ENCODE measurements around the gene VWA3A.
"Not testable (repeated sequence)": the region's sequence is repeated elsewhere in the genome, so short reads cannot be mapped to it uniquely, and the experiment has no call there.

Gene VWA3A

DNA sequence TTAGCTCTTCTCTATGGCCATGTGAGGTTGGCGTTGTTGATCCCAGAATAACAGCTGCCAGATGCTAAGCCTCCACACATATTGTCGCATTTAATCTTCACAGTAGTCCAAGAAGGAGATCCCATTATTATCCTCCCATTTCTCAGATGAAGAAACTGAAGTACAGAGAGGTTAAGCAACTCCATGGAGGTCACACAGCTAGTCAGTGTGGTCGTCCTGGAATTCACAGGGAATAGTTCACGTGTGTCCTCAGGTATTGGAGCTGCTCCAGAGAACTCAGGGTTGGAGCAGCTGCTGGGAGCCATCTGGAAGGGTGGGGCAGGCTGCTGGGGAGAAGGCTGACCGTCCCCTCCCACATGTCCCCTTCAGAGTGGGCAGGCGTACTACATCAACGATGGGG, 89.5 kb downstream of the VWA3A start:
- no peak for DNase-seq

DNA sequence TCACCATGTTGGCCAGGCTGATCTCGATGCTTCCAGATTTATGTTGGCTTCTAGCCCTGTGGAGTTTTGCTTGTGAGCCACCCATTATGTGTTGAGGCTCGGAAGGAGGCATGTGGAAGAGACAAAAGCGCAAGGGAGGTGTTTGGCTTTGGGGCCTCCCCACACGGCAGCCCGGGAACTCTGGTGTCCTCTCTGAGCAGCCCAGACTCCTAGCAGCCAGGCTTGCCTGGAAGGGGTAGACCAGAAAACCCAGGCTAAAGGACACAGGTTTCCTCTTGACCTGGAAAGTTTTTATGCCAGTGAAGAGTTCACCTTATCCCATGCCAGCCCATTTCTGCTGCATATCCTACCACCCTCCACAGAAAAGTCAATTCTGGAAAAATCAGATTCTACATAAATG, 91.0 kb downstream of the VWA3A start:
- no peak for DNase-seq

GRCh38 chr16:22183901-22184614, 91.7 kb downstream of the VWA3A start:
- DNase-seq, result no peak

DNA sequence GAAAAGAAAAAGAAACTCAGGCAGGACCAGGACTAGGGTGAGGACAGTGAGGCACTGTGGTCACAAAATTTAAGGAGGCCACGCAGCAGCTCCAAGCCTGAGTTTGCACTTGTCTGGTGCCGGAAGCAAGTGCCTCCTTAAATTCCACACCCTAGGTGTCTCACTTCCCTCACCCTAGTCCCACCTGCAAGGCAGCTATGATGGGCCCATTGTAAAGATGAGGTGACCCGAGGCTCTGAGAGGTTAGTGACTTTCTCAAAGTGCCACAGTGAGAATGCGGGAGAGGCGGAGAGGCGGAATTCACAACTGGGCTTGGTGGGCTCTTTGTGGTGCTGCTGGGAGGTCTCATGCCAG, 92.3 kb downstream of the VWA3A start:
- no peak for DNase-seq

DNA sequence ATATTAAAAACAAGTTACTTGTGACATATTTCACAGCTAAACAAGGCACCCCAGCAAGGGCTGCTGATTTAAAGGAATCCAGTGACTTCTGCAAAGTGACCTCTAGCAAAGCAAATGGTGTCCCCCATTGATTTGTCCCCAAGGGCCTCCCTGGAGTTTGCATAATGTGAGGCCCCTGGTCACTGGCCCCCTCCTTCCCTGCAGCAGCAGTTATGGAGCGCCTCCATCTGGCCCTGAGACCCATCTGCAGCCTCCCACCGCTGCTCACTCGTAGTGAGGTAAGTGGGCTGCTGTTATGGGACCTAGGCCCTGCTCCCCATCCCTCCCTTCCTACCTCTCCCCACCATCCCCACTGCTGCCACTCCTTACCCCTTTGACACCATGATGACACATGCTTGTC, 94.2 kb downstream of the VWA3A start:
- DNase-seq, result no peak

DNA sequence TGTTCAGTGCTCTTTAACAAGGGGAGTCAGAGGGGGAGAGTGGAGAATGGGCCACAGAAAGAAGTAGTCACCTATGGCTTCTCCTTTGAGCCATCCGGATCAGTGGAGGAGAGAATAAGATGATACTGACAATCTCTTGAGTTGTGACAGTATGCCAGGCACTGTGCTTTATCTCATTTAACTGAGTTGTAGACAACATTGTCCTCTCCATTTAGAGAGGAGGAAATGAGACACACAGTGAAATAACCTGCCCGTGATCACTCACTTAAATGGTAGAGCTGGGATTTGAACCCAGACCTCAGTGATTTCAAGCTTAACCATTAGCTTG, 95.9 kb downstream of the VWA3A start:
- DNase-seq, result no peak

- peak in 47 of 56 donors; percentile 1 to 77 (median 31) for DNase-seq
Measured at GRCh38 chr16:22188595-22189442, 96.5 kb downstream of the VWA3A start.

DNA sequence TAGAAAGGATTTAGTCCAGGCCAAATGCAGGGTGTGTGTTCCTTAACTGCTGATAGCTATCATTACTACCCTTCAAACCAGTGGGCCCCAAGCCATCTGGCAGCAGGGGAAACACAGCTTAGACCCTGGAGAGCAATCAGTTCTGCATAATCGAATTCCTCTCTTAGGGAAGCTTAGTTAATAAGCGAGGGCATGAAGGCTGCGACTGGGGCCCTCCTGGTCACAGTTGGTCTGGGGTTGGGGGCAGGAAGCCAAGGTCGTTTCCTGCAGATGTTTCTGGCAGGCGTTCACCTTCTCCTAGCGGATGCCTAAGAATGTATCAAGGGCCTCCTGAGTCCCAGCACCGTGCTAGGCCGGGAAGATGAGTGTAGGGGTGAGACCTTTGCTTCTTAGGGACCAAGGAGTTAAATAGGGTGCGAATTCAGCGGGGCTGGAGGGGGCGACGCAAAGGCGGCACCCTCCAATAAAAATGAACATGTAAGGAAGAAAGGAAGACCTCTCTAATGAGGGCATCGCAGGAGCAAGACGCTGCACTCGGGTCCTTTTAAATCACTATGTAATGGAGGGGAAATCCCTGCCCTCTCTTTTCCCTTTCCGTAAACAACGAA, 97.2 kb downstream of the VWA3A start:
- peak in 12 of 56 donors; percentile 4 to 35 (median 20) for DNase-seq

- peak in 24 of 56 donors; percentile 38 to 100 (median 100) for DNase-seq
Measured at GRCh38 chr16:22190081-22190775, 97.9 kb downstream of the VWA3A start.

GRCh38 chr16:22190776-22191531, 98.6 kb downstream of the VWA3A start:
- DNase-seq, result peak; percentile 95 to 100 (median 100)

DNA sequence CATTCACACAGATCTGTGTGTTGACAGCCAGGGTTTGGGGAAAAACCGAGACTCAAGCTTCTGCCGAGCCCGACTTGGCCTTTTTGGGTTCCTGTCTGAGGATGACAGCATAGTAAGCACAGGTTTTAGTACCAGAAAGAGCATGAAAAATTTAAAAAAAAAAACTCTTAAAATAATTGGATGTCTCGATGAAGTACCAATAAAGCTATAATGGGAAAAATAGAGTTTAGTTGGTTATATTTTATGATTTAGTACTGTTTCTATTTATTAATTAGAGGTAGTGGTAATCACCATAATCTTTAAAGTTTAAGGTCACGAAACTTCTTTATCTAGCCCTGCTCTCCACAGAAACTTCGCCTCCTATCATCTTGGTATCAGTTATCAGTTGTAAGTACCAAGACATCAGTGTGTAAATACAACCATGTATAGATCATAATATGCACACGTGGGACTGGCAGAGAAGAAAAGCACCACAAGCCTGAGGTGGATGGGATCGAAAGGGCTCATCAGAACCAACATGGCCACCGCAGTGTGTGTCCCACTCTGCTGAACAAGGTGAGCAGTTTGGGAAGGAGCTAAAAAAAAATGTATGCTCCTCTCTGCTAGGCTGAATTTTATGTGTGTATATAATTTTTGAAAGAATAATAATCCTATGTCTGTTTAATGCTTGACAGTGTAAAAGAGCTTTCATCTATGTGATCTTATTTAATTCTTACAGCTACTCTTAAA, 99.4 kb downstream of the VWA3A start:
- DNase-seq, result peak in 16 of 56 donors; percentile 0 to 47 (median 10)

DNA sequence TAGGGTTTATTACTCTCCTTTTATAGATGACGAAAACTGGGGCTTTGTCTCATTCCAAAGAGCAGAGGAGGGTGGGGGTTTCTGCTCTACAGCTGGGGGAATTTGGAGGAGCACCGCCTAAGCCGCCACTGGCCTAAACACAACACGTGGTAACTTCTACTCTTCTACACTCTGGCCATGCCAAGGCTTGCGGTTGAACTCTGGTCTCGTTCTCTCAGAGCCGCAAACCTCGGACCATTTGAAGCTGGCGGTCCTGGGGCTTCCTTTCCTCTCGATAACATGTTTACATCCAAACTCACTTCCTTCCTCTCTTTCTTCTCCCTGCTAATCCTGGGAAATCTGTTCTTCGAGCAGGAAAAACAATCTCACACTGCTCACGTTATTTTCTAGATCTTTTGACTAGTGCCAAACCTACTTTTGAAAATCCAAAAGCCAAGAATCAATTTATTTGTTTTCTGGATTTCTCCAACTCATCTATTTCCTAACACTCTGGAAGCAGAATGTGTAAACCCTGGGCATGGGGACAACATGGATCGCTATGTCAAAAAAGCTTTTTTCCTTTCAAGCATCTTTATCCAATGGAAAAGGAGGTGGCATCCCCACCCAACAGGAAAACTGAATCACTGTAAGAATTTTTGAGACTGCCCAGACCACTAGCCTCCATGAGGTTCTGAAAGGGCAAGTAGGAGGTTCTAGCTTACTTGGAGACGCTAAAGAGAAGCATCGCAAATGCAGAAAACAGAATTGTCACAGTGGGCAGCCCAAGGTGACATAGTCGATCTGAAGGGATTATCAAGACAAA, 100.1 kb downstream of the VWA3A start:
- DNase-seq, result peak in 50 of 56 donors; percentile 3 to 75 (median 39)

DNA sequence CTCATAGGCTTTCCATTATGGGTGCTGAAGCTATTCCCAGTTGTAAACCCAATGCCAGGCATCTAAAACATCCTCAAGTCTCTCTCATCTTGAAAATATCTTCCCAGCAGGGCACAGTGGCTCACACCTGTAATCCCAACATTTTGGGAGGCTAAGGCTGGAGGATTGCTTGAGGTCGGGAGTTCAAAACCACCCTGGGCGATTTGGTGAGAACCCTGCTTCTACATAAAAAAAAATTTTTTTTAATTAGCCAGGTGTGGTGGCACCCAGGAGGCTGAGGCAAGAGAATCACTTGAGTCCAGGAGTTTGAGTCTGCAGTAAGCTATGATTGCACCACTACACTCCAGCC, 100.7 kb downstream of the VWA3A start:
- DNase-seq, result no peak

DNA sequence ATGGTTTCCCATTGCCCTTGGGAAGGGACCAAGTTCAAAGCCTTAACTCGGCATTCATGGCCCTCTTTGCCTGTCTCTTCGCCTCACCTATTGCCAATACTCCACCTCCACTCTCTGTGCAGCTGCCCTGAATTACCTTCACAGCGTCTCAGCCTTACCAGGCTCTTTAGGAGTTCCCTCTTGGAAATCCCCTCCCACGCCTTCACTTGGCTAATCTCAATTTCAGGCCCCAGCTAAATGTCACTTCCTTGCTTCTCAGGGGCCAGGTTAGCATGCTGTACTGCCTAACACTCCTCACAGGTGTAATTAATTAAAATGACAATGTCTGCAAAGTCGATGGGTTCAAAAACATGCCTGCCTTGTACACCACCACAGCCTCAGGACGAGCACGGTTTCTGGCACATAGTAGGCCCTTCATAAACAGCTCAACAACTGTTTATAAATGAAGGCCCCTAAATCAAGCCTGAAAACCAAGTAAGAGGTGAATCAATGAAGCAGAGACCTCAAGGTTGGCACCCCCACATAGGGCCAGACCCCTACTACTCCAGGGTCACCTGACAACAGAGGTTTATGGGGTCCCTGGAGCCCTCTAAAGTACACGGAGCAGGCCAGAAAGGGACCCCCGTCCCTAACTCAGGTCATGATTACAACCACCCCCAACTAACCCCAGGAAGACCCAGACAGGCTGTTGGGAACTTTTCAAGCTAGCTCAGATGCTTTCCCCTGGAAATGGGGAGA, 102.5 kb downstream of the VWA3A start:
- peak in 1 of 56 donors; percentile 7 for DNase-seq

GRCh38 chr16:22195445-22195694, 103.0 kb downstream of the VWA3A start:
- no peak for DNase-seq

- DNase-seq, result peak; percentile 43 to 97 (median 85)
Measured at GRCh38 chr16:22195695-22196558, 103.6 kb downstream of the VWA3A start.

- not testable (repeated sequence) for DNase-seq
Measured at GRCh38 chr16:22196559-22197168, 104.3 kb downstream of the VWA3A start.
